LHCN-M2 (cell line): Measurements from ENCODE around the gene DUOXA1. TPM values are rescaled to one million over a fixed set of nuclear protein-coding genes. Genes with fewer than 3 reads are reported as not detected.
"Not testable (repeated sequence)": the region's sequence is repeated elsewhere in the genome, so short reads cannot be mapped to it uniquely, and the experiment has no call there.

Source experiments
- DNase-seq: peaks from one replicate; pipeline ENCODE4 v3.0.0-alpha.2; 2012; ENCODE audit warnings: low read depth
- total RNA-seq: library from RNA; depleted of rRNA; stranded (reverse); fragments of >200 nt; gene quantifications from 2 replicates; pipeline ENCODE4 v1.2.3, GENCODE V29; 2014

Gene DUOXA1
- total RNA-seq, 1 experiment from 2014 or later: not detected

GRCh38 chr15:45151998-45152828, 22.5 kb upstream of the DUOXA1 start:
- DNase-seq: no peak

- no peak for DNase-seq
Observed at GRCh38 chr15:45150997-45151396, 21.3 kb upstream of the DUOXA1 start.

- DNase-seq: no peak
Observed at GRCh38 chr15:45150481-45150880, 20.8 kb upstream of the DUOXA1 start.

GRCh38 chr15:45149060-45149459, 19.4 kb upstream of the DUOXA1 start:
- no peak for DNase-seq

- no peak for DNase-seq
Observed at GRCh38 chr15:45148076-45149059, 18.7 kb upstream of the DUOXA1 start.

GRCh38 chr15:45147606-45148005, 17.9 kb upstream of the DUOXA1 start:
- no peak for DNase-seq

GRCh38 chr15:45146405-45146804, 16.7 kb upstream of the DUOXA1 start:
- DNase-seq: no peak

- DNase-seq: no peak
Observed at GRCh38 chr15:45144775-45145174, 15.1 kb upstream of the DUOXA1 start.

- no peak for DNase-seq
Observed at GRCh38 chr15:45143946-45144345, 14.3 kb upstream of the DUOXA1 start.

- DNase-seq: no peak
Observed at GRCh38 chr15:45143056-45143455, 13.4 kb upstream of the DUOXA1 start.

- no peak for DNase-seq
Observed at GRCh38 chr15:45141386-45141785, 11.7 kb upstream of the DUOXA1 start.

- DNase-seq: no peak
Observed at GRCh38 chr15:45140557-45141250, 11.0 kb upstream of the DUOXA1 start.

- DNase-seq: no peak
Observed at GRCh38 chr15:45139770-45140169, 10.1 kb upstream of the DUOXA1 start.

- DNase-seq: no peak
Observed at GRCh38 chr15:45138814-45139765, 9.4 kb upstream of the DUOXA1 start.

GRCh38 chr15:45137703-45138102, 8.0 kb upstream of the DUOXA1 start:
- no peak for DNase-seq

GRCh38 chr15:45136378-45136764, 6.7 kb upstream of the DUOXA1 start:
- no peak for DNase-seq

- not testable (repeated sequence) for DNase-seq
Observed at GRCh38 chr15:45135705-45136377, 6.2 kb upstream of the DUOXA1 start.

- no peak for DNase-seq
Observed at GRCh38 chr15:45134682-45135604, 5.3 kb upstream of the DUOXA1 start.

- no peak for DNase-seq
Observed at GRCh38 chr15:45134046-45134445, 4.4 kb upstream of the DUOXA1 start.
